Choroid plexus epithelial cell (primary cell): ENCODE data around the gene TMEM132D.

Experiments used
- DNase-seq: peaks from one replicate; pipeline ENCODE4 v3.0.0-alpha.2; 2010; ENCODE audit warnings: low read depth
- H3K4me3 ChIP-seq: 2 replicates; pipeline ENCODE4 v1.5.1; 2011; ENCODE audit warnings: low read depth, mild to moderate bottlenecking, control low read depth, low read length, moderate library complexity
- TF ChIP-seq, protein P1 (sequence below): conservative IDR thresholded peaks from 2 replicates; pipeline ENCODE4 v1.5.1; 2011; ENCODE audit warnings: low read depth, mild to moderate bottlenecking, control low read depth, inconsistent platforms, low read length, moderate library complexity

TMEM132D gene

DNA sequence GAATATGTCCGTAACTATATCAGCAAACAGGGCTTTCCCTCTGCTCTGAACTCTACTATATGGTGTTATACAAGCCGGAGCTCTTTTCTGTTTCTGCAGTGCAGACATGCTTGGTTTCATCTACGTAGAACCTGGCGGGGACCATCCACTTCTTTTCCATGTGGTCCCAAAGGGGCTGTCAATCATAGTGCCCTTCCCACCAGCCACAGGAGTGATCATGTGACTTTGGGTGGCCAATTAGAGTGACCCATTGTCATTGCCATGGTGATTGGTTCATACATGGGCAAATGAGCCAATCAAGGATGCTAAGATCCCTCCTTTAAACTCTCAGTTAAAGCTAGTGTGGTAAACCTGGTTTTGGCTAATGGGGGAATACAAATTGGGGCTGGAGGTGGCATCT is 281.3 kb downstream of the TMEM132D start:
- no peak for DNase-seq
- TF ChIP-seq, protein P1, sequence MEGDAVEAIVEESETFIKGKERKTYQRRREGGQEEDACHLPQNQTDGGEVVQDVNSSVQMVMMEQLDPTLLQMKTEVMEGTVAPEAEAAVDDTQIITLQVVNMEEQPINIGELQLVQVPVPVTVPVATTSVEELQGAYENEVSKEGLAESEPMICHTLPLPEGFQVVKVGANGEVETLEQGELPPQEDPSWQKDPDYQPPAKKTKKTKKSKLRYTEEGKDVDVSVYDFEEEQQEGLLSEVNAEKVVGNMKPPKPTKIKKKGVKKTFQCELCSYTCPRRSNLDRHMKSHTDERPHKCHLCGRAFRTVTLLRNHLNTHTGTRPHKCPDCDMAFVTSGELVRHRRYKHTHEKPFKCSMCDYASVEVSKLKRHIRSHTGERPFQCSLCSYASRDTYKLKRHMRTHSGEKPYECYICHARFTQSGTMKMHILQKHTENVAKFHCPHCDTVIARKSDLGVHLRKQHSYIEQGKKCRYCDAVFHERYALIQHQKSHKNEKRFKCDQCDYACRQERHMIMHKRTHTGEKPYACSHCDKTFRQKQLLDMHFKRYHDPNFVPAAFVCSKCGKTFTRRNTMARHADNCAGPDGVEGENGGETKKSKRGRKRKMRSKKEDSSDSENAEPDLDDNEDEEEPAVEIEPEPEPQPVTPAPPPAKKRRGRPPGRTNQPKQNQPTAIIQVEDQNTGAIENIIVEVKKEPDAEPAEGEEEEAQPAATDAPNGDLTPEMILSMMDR, result no peak
- H3K4me3 ChIP-seq, result no peak overlapping the region

DNA sequence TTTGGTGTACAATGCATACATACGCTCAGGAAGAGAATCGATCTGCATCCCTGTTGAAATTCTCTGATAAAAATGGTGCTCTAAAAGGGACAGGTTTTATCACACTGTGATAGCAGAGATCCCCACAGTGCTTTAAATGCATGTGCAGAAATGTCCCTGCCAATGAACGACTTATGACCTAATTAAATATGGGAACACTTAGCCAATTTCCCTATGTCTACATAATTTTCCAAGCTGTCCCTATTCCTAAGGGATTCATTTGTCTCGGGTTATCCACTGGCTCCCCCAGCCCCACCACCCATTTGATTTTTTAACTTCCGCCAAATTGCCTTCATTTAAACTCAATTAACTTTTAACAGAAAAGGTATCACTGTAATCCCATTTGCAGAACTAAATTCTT is 284.6 kb downstream of the TMEM132D start:
- DNase-seq, result no peak
- TF ChIP-seq, protein P1, result no peak
- no peak overlapping the region for H3K4me3 ChIP-seq

DNA sequence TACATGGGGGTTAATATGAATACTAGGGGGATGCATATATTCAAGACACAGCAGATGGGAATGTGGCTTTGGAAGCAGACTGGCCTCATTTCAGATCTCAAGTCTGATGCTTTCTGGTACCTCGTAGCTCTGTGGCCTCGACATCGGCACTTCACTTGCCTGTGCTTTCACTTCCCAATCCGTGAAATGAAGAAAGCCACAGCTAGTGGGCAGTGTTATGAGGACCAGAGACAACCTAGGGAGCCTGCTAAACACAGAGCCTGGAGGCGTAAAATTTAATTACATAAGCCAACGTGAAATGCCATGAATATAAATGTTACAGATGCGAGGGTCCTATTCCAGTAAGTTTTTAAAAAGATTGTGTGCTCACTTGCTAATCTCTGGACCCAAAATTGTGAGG is 286.0 kb downstream of the TMEM132D start:
- no peak for DNase-seq
- TF ChIP-seq, protein P1, result no peak
- H3K4me3 ChIP-seq, result no peak overlapping the region

GRCh38 chr12:129615001-129615400 is 288.8 kb downstream of the TMEM132D start:
- DNase-seq, result peak; percentile 36
- TF ChIP-seq, protein P1, result no peak
- no peak overlapping the region for H3K4me3 ChIP-seq

GRCh38 chr12:129614221-129614885 is 289.5 kb downstream of the TMEM132D start:
- DNase-seq, result peak; percentile 78
- TF ChIP-seq, protein P1, result no peak
- H3K4me3 ChIP-seq, result no peak overlapping the region

DNA sequence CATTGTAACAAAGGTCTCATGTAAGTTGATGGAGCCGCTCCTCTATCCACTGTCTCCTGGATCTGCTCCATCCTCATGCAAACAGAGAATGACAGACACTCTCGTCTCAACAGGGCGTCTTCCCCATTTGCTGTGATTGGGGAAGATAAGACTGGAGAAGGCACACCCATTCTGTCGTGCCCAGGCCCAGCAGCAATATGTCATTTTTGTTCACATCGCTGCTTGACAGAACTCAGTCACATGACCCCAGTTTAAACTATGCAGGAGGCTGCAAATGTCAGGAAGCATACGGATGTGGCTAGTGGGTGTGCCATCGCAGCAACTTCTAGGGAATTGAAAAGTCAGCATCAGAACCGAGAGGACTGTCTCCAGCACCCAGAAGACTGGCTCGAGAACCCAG is 290.5 kb downstream of the TMEM132D start:
- H3K4me3 ChIP-seq, result no peak overlapping the region
- TF ChIP-seq, protein P1, result no peak

DNA sequence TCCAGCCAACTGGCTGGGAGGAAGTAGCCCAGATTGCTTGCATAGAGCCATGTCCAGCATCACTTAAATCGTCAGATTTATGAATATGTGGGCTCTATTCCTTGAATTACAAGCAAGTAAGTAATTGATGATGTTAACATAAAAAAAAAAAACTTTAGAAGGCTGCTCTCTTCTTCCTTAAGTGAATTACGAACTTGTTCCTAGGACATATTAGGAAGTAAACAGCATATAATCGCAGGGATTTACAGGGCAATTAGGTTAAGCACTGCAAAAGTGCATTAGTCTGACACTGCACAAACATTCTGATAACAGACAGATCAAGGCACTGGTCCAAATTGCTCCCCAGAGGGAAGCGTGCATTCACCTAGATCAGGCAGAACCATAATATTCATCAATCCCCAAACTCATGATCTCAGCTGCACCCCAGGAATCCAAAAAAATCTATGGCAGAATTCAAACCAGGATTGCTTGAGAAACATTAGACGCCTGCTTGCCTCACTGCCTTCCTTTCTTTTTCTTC is 293.2 kb downstream of the TMEM132D start:
- TF ChIP-seq, protein P1, result no peak
- no peak for DNase-seq
- no peak overlapping the region for H3K4me3 ChIP-seq

More for the DNA sequence above, 290.5 kb downstream of the TMEM132D start:
- DNase-seq, result no peak
